Panc1 (cell line): ENCODE data around the gene OMG. TPM values are rescaled to one million over a fixed set of nuclear protein-coding genes. Genes with fewer than 3 reads are reported as not detected.

Source experiments
- ATAC-seq: fragments of 200-7000 bp; cut with Tn5 transposase; 2 replicates; pipeline ENCODE4 v1.9.1; 2020; ENCODE audit warnings: mild to moderate bottlenecking, moderate library complexity
- BruUV-seq: library from RNA; stranded (reverse); fragments of 400-500 nt; replicated peaks from 2 replicates; lab custom pipeline; 2021; lab: Mats Ljungman, UMichigan
- CTCF ChIA-PET: fragments of 300-600 bp; sonication (Branson Sonifier 250); formaldehyde crosslinking; loops from one replicate; lab custom pipeline; 2022; ENCODE audit warnings: antibody characterized with exemption; lab: Charles Lee
- POLR2A ChIA-PET: fragments of 300-600 bp; sonication (Branson Sonifier 250); formaldehyde crosslinking; loops from one replicate; lab custom pipeline; 2022; ENCODE audit warnings: antibody characterized with exemption; lab: Charles Lee
- DNase-seq: peaks from one replicate; pipeline ENCODE4 v3.0.0-alpha.2; 2010; ENCODE audit warnings: low read depth, low spot score
- H3K27ac ChIP-seq: 2 replicates; pipeline ENCODE4 v1.5.1; 2011; ENCODE audit warnings: mild to moderate bottlenecking, low read length, inconsistent platforms
- H3K27me3 ChIP-seq: fragments of 200-500 bp; sonication (Bioruptor generic); 2 replicates; pipeline ENCODE4 v1.6.0; 2014; ENCODE audit warnings: low read length, inconsistent platforms; ENCODE audit not compliant: control insufficient read depth, insufficient read depth
- H3K36me3 ChIP-seq: fragments of 200-500 bp; sonication (Bioruptor generic); 2 replicates; pipeline ENCODE4 v1.5.1; 2014; ENCODE audit warnings: inconsistent platforms, mild to moderate bottlenecking, low read length, moderate library complexity; ENCODE audit not compliant: control insufficient read depth, insufficient read depth
- H3K4me1 ChIP-seq: 2 replicates; pipeline ENCODE4 v1.5.1; 2011; ENCODE audit warnings: inconsistent platforms, mild to moderate bottlenecking, low read length, moderate library complexity; ENCODE audit not compliant: control insufficient read depth, insufficient read depth
- H3K4me3 ChIP-seq, 2 experiments: 2 replicates each; pipeline ENCODE4 v1.5.1; 2011 to 2012; ENCODE audit warnings: low read depth in 2 of 2, low read length in 2 of 2, mild to moderate bottlenecking in 2 of 2, inconsistent platforms in 1 of 2, moderate library complexity in 1 of 2
- H3K9me3 ChIP-seq: fragments of 200-500 bp; sonication (Bioruptor generic); 2 replicates; pipeline ENCODE4 v1.5.1; 2014; ENCODE audit warnings: low read depth, mild to moderate bottlenecking, inconsistent platforms, low read length, moderate library complexity; ENCODE audit not compliant: control insufficient read depth, insufficient read depth
- CTCF ChIP-seq: fragments of 450-650 bp; IDR thresholded peaks from 2 replicates; pipeline ENCODE4 v1.5.1; 2017; ENCODE audit warnings: mild to moderate bottlenecking
- POLR2AphosphoS5 ChIP-seq: IDR thresholded peaks from 2 replicates; pipeline ENCODE4 v1.6.1; 2012; ENCODE audit warnings: mild to moderate bottlenecking, low read depth, low read length, moderate library complexity
- REST ChIP-seq, 2 experiments: IDR thresholded peaks; 2 replicates each; pipeline ENCODE4 v1.6.1; 2011 to 2012; ENCODE audit warnings: low read depth in 2 of 2, control low read depth in 1 of 2, low read length in 1 of 2, mild to moderate bottlenecking in 1 of 2, moderate library complexity in 1 of 2; ENCODE audit not compliant: insufficient read depth in 1 of 2
- SIN3A ChIP-seq: IDR thresholded peaks from 2 replicates; pipeline ENCODE4 v1.6.1; 2012; ENCODE audit warnings: low read depth, mild to moderate bottlenecking, low read length, moderate library complexity, borderline replicate concordance; ENCODE audit not compliant: insufficient read depth
- TCF7L2 ChIP-seq: IDR thresholded peaks from 2 replicates; pipeline ENCODE4 v1.6.1; 2011; ENCODE audit warnings: mild to moderate bottlenecking, low read depth, low read length, inconsistent platforms
- in situ Hi-C: cut with HindIII; loops from 2 replicates; pipeline ENCODE4 v1.10.0; 2016; ENCODE audit warnings: low sequenced_read_pairs, low pct_unique_long_range_greater_than_20kb
- intact Hi-C: fragments of 100-400 bp; cut with micrococcal nuclease; formaldehyde crosslinking; loops from one replicate; pipeline ENCODE4 v1.10.0; 2022; ENCODE audit not compliant: unreplicated experiment
- total RNA-seq: library from RNA; stranded (reverse); gene quantifications from one replicate; pipeline ENCODE4 v1.2.1, GENCODE V29; 2021; ENCODE audit not compliant: unreplicated experiment

The OMG gene
- total RNA-seq, 1 experiment from 2014 or later: not detected

- H3K27me3 ChIP-seq: no peaks in the 10 kb centered on the region
- H3K4me1 ChIP-seq: no peaks in the 10 kb centered on the region
- H3K27ac ChIP-seq: no peak overlapping the region
- in situ Hi-C loops (no loop called here), intact Hi-C loops (no loop called here)
- H3K4me3 ChIP-seq: no peak overlapping the region
- TF ChIP-seq TCF7L2 (no peak), SIN3A (no peak), CTCF (no peak), POLR2AphosphoS5 (no peak), REST (IDR thresholded peaks at IDR 0.05; ENCODE audit: insufficient read depth in 1 of 2, low read depth in 2 of 2, low read length in 1 of 2) (no peak)
- CTCF ChIA-PET: interaction anchor here (0.6 kb wide), 2 partner anchors 331 to 337 kb away, joined by 4 to 5 read pairs; no protein-coding TSS in a partner anchor
- peaks cover 15% of the 10 kb centered on the region; the same call in 1 of the 2 replicates for H3K36me3 ChIP-seq
- no TSS peak for BruUV-seq
- DNase-seq: no peak
- no peaks in the 10 kb centered on the region for H3K9me3 ChIP-seq
- no peak for ATAC-seq
- POLR2A ChIA-PET: no interaction called here
These were observed 43.0 kb upstream of the OMG start for GRCh38 chr17:31339906-31340661.

GRCh38 chr17:31329221-31329620 lies 32.2 kb upstream of the OMG start:
- TF ChIP-seq CTCF: no peak
- TF ChIP-seq REST (IDR thresholded peaks at IDR 0.05; ENCODE audit: insufficient read depth in 1 of 2, low read depth in 2 of 2, low read length in 1 of 2): no peak
- TF ChIP-seq TCF7L2: no peak
- DNase-seq (no peak), ATAC-seq (no peak)
- POLR2A ChIA-PET: interaction anchor here (0.6 kb wide), 1 partner anchor 34 kb away, joined by 3 read pairs; no protein-coding TSS in a partner anchor
- Histone ChIP-seq H3K36me3 (peaks cover 11% of the 10 kb centered on the region), H3K9me3 (no peaks in the 10 kb centered on the region), H3K27me3 (no peaks in the 10 kb centered on the region), H3K4me1 (no peaks in the 10 kb centered on the region), H3K4me3 (no peak overlapping the region), H3K27ac (no peak overlapping the region)
- CTCF ChIA-PET: no interaction called here
- in situ Hi-C loops (no loop called here), intact Hi-C loops (no loop called here)
- no TSS peak for BruUV-seq
